Liver (tissue), 9 donors: ENCODE data around the gene RABEP1. TPM values are rescaled to one million over a fixed set of nuclear protein-coding genes. Genes with fewer than 3 reads are reported as not detected.

Source experiments
- DNase-seq: peaks from one replicate; pipeline ENCODE4 v3.0.0-alpha.2; 2017; ENCODE audit warnings: low spot score
- H3K27ac ChIP-seq, 2 donors: one replicate each; pipeline ENCODE4 v1.7.0; 2013; ENCODE audit warnings: inconsistent platforms in 2 of 2, low read length in 2 of 2, control low read depth in 1 of 2, low read depth in 1 of 2, mild to moderate bottlenecking in 1 of 2
- H3K27me3 ChIP-seq, 4 donors: one replicate each; pipeline versions ENCODE4 v1.6.1 to v1.7.0; 2013; ENCODE audit warnings: low read length in 3 of 4, inconsistent platforms in 1 of 4, mild to moderate bottlenecking in 1 of 4, moderate library complexity in 1 of 4; ENCODE audit not compliant: control insufficient read depth in 4 of 4, insufficient read depth in 4 of 4
- H3K36me3 ChIP-seq, 4 donors: one replicate each; pipeline versions ENCODE4 v1.6.1 to v1.7.0; 2013; ENCODE audit warnings: low read length in 3 of 4, mild to moderate bottlenecking in 3 of 4, low read depth in 1 of 4, moderate library complexity in 1 of 4; ENCODE audit not compliant: control insufficient read depth in 4 of 4, insufficient read depth in 3 of 4
- H3K4me1 ChIP-seq, 4 donors: one replicate each; pipeline versions ENCODE4 v1.6.1 to v1.7.0; 2013; ENCODE audit warnings: low read length in 3 of 4, mild to moderate bottlenecking in 3 of 4, moderate library complexity in 1 of 4; ENCODE audit not compliant: control insufficient read depth in 4 of 4, insufficient read depth in 4 of 4
- H3K4me3 ChIP-seq, 3 donors: one replicate each; pipeline versions ENCODE4 v1.6.1 to v1.7.0; 2013; ENCODE audit warnings: low read length in 3 of 3, control low read depth in 1 of 3, low read depth in 1 of 3, mild to moderate bottlenecking in 1 of 3
- H3K9ac ChIP-seq, 2 donors: one replicate each; pipeline ENCODE4 v1.7.0; 2013; ENCODE audit warnings: low read length in 2 of 2, mild to moderate bottlenecking in 2 of 2, moderate library complexity in 2 of 2, control low read depth in 1 of 2, low read depth in 1 of 2
- H3K9me3 ChIP-seq, 4 donors: one replicate each; pipeline versions ENCODE4 v1.6.1 to v1.7.0; 2013; ENCODE audit warnings: low read length in 3 of 4; ENCODE audit not compliant: control insufficient read depth in 4 of 4
- ATF3 ChIP-seq: IDR thresholded peaks from 2 replicates; pipeline ENCODE4 v1.6.1; 2016; ENCODE audit warnings: antibody characterized with exemption
- EGR1 ChIP-seq, 2 donors: IDR thresholded peaks; 2 replicates each; pipeline ENCODE4 v1.6.1; 2016 to 2018; ENCODE audit warnings: antibody characterized with exemption in 2 of 2, low read depth in 2 of 2
- FOXA1 ChIP-seq: IDR thresholded peaks from 2 replicates; pipeline ENCODE4 v1.6.1; 2016; ENCODE audit warnings: antibody characterized with exemption
- FOXA2 ChIP-seq: IDR thresholded peaks from 2 replicates; pipeline ENCODE4 v1.6.1; 2016; ENCODE audit warnings: antibody characterized with exemption
- GABPA ChIP-seq, 2 donors: IDR thresholded peaks in 1 of 2; conservative IDR thresholded peaks in 1 of 2; 2 replicates each; pipeline ENCODE4 v1.6.1; 2016; ENCODE audit warnings: antibody characterized with exemption in 2 of 2, mild to moderate bottlenecking in 1 of 2, moderate library complexity in 1 of 2
- HNF4A ChIP-seq, 2 donors: conservative IDR thresholded peaks; 2 replicates each; pipeline ENCODE4 v1.6.1; 2016; ENCODE audit warnings: antibody characterized with exemption in 2 of 2, mild to moderate bottlenecking in 2 of 2
- HNF4G ChIP-seq: IDR thresholded peaks from 2 replicates; pipeline ENCODE4 v1.6.1; 2016; ENCODE audit warnings: antibody characterized with exemption
- JUND ChIP-seq, 2 donors: IDR thresholded peaks; 2 replicates each; pipeline ENCODE4 v1.6.1; 2016; ENCODE audit warnings: antibody characterized with exemption in 2 of 2
- NR2F2 ChIP-seq: IDR thresholded peaks from 2 replicates; pipeline ENCODE4 v1.6.1; 2016; ENCODE audit warnings: antibody characterized with exemption
- RAD21 ChIP-seq, 2 donors: IDR thresholded peaks; 2 replicates each; pipeline ENCODE4 v1.6.1; 2016; ENCODE audit warnings: antibody characterized with exemption in 2 of 2, mild to moderate bottlenecking in 2 of 2
- RXRA ChIP-seq, 2 donors: IDR thresholded peaks; 2 replicates each; pipeline ENCODE4 v1.6.1; 2017 to 2018; ENCODE audit warnings: antibody characterized with exemption in 2 of 2, mild to moderate bottlenecking in 1 of 2
- SP1 ChIP-seq: IDR thresholded peaks from 2 replicates; pipeline ENCODE4 v1.6.1; 2018; ENCODE audit warnings: antibody characterized with exemption, mild to moderate bottlenecking
- TAF1 ChIP-seq: conservative IDR thresholded peaks from 2 replicates; pipeline ENCODE4 v1.6.1; 2016; ENCODE audit warnings: antibody characterized with exemption, mild to moderate bottlenecking
- YY1 ChIP-seq: IDR thresholded peaks from 2 replicates; pipeline ENCODE4 v1.6.1; 2016; ENCODE audit warnings: antibody characterized with exemption, mild to moderate bottlenecking
- WGBS: extraction: QIAGEN DNeasy Blood & Tissue Kit; methylation state at CpG from one replicate; pipeline ENCODE4 v1.1.7; 2013; 5-methylcytosine and 5-hydroxymethylcytosine counted together
- polyA plus RNA-seq, 2 donors: library from polyadenylated mRNA; stranded (reverse) in 1 of 2; unstranded in 1 of 2; fragments of 200-250 nt in 1 of 2; fragments of >200 nt in 1 of 2; fragmentation: Nextera tagmentation in 1 of 2; extraction: Ambion mirVana in 1 of 2; gene quantifications; one replicate each; pipeline versions ENCODE4 v1.2.1 to v1.2.3, GENCODE V29; 2013 to 2015
- total RNA-seq, 2 donors: library from RNA; depleted of rRNA; stranded (reverse); fragments of >200 nt; gene quantifications; one replicate each; pipeline ENCODE4 v1.2.3, GENCODE V29; 2014
- TF ChIP-seq, protein P1 (sequence below): fragments of 150-350 bp; IDR thresholded peaks from 2 replicates; pipeline ENCODE4 v1.5.1; 2017; ENCODE audit warnings: improper control_type of control experiment, low read depth, low read length; ENCODE audit not compliant: missing input control
- TF ChIP-seq, protein P2 (sequence below): IDR thresholded peaks from 2 replicates; pipeline ENCODE4 v1.6.1; 2016; ENCODE audit warnings: antibody characterized with exemption
- TF ChIP-seq, protein P3 (sequence below): IDR thresholded peaks from 2 replicates; pipeline ENCODE4 v1.6.1; 2016; ENCODE audit warnings: antibody characterized with exemption, mild to moderate bottlenecking
- TF ChIP-seq, protein P4 (sequence below): IDR thresholded peaks from 2 replicates; pipeline ENCODE4 v1.6.1; 2016; ENCODE audit warnings: antibody characterized with exemption
- donor health status: healthy.
- donor health status: healthy.
- donor health status: healthy.
- donor health status: healthy.
- donor health status: healthy.

RABEP1 gene
- total and polyA plus RNA-seq, 4 donors, result 13.3 to 26.6 (median 20.6) TPM

DNA sequence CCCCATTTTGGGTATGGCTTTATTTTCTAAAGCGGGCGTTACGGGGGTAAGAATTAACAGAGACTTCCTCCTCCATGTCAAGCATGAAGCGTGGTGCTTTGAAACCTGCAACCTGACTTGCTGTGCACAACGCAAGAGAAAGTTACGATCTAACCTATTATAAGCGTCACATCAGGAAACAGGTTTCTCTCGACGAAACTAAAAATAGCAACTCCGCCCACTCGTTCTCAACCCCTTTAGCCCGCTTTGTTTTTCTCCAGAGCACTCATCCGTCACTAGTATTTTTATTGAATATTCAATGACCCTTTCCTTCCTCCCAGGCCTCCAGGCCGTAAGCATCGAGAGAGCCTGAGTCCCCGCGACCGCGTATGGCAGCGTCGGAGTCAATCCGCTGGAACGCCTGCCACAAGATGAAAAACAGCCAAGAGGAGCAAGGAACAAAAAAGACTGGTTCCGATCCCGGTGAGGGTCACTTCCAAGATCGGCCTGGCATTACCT, 136.8 kb downstream of the RABEP1 start:
- no peaks in the 10 kb centered on the region for H3K27me3 ChIP-seq
- peak overlapping the region; percentile 98 to 99 for H3K27ac ChIP-seq
- no peak for DNase-seq
- under 1% methylated on average over 26 of the region's 26 CpGs for WGBS
- H3K9me3 ChIP-seq, result no peaks in the 10 kb centered on the region
- H3K4me1 ChIP-seq, result peaks cover 9 to 36% (median 24%) of the 10 kb centered on the region in 4 donors
- H3K36me3 ChIP-seq, result peaks cover 2 to 21% (median 19%) of the 10 kb centered on the region in 4 donors
- peak overlapping the region; percentile 89 to 96 (median 90) for H3K4me3 ChIP-seq
- TF ChIP-seq, protein P1, sequence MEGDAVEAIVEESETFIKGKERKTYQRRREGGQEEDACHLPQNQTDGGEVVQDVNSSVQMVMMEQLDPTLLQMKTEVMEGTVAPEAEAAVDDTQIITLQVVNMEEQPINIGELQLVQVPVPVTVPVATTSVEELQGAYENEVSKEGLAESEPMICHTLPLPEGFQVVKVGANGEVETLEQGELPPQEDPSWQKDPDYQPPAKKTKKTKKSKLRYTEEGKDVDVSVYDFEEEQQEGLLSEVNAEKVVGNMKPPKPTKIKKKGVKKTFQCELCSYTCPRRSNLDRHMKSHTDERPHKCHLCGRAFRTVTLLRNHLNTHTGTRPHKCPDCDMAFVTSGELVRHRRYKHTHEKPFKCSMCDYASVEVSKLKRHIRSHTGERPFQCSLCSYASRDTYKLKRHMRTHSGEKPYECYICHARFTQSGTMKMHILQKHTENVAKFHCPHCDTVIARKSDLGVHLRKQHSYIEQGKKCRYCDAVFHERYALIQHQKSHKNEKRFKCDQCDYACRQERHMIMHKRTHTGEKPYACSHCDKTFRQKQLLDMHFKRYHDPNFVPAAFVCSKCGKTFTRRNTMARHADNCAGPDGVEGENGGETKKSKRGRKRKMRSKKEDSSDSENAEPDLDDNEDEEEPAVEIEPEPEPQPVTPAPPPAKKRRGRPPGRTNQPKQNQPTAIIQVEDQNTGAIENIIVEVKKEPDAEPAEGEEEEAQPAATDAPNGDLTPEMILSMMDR, result no peak
- TF ChIP-seq NR2F2, result no peak
- no peak for TF ChIP-seq FOXA2
- TF ChIP-seq, protein P2, sequence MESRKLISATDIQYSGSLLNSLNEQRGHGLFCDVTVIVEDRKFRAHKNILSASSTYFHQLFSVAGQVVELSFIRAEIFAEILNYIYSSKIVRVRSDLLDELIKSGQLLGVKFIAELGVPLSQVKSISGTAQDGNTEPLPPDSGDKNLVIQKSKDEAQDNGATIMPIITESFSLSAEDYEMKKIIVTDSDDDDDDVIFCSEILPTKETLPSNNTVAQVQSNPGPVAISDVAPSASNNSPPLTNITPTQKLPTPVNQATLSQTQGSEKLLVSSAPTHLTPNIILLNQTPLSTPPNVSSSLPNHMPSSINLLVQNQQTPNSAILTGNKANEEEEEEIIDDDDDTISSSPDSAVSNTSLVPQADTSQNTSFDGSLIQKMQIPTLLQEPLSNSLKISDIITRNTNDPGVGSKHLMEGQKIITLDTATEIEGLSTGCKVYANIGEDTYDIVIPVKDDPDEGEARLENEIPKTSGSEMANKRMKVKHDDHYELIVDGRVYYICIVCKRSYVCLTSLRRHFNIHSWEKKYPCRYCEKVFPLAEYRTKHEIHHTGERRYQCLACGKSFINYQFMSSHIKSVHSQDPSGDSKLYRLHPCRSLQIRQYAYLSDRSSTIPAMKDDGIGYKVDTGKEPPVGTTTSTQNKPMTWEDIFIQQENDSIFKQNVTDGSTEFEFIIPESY, result no peak
- no peak for TF ChIP-seq FOXA1
- TF ChIP-seq TAF1, result peak; percentile 30
- TF ChIP-seq JUND (IDR thresholded peaks at IDR 0.05), result no peak
- TF ChIP-seq SP1, result no peak
- TF ChIP-seq HNF4G, result no peak
- no peak for TF ChIP-seq YY1
- TF ChIP-seq, protein P3, sequence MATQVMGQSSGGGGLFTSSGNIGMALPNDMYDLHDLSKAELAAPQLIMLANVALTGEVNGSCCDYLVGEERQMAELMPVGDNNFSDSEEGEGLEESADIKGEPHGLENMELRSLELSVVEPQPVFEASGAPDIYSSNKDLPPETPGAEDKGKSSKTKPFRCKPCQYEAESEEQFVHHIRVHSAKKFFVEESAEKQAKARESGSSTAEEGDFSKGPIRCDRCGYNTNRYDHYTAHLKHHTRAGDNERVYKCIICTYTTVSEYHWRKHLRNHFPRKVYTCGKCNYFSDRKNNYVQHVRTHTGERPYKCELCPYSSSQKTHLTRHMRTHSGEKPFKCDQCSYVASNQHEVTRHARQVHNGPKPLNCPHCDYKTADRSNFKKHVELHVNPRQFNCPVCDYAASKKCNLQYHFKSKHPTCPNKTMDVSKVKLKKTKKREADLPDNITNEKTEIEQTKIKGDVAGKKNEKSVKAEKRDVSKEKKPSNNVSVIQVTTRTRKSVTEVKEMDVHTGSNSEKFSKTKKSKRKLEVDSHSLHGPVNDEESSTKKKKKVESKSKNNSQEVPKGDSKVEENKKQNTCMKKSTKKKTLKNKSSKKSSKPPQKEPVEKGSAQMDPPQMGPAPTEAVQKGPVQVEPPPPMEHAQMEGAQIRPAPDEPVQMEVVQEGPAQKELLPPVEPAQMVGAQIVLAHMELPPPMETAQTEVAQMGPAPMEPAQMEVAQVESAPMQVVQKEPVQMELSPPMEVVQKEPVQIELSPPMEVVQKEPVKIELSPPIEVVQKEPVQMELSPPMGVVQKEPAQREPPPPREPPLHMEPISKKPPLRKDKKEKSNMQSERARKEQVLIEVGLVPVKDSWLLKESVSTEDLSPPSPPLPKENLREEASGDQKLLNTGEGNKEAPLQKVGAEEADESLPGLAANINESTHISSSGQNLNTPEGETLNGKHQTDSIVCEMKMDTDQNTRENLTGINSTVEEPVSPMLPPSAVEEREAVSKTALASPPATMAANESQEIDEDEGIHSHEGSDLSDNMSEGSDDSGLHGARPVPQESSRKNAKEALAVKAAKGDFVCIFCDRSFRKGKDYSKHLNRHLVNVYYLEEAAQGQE, result no peak
- TF ChIP-seq RXRA (IDR thresholded peaks at IDR 0.05), result no peak
- no peak for TF ChIP-seq ATF3
- no peak for TF ChIP-seq HNF4A (conservative IDR thresholded peaks at IDR 0.05)
- peak; percentile 66 to 71 for TF ChIP-seq EGR1 (IDR thresholded peaks at IDR 0.05; ENCODE audit: low read depth in 2 of 2)
- TF ChIP-seq GABPA (IDR thresholded peaks at IDR 0.05 in 1 of 2, conservative IDR thresholded peaks at IDR 0.05 in 1 of 2), result no peak
- TF ChIP-seq, protein P4, sequence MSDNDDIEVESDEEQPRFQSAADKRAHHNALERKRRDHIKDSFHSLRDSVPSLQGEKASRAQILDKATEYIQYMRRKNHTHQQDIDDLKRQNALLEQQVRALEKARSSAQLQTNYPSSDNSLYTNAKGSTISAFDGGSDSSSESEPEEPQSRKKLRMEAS, result no peak
- peak in 1 of 2 donors; percentile 5 for TF ChIP-seq RAD21 (IDR thresholded peaks at IDR 0.05)
- H3K9ac ChIP-seq, result peak overlapping the region; percentile 85 to 98
